ENCODE results near the gene TLL2.

Gene TLL2

GRCh38 chr10:96367470-96367869 is 146.3 kb downstream of the TLL2 start:
- TF ChIP-seq POU2F2 (IDR thresholded peaks at IDR 0.05; ENCODE audit: low read depth, low read length) (no peak), TAF1 (IDR thresholded peaks at IDR 0.05; ENCODE audit: low read depth, low read length) (no peak), POLR2AphosphoS5 (IDR thresholded peaks at IDR 0.05; ENCODE audit: low read depth, low read length) (no peak), PAX5 (IDR thresholded peaks at IDR 0.05; ENCODE audit: insufficient read depth, low read length, severe bottlenecking) (no peak), POLR2A (IDR thresholded peaks at IDR 0.05; ENCODE audit: low read depth, low read length) (no peak)
- no peak for DNase-seq (ENCODE audit: insufficient read length, low spot score)
- FAIRE-seq, result no peak

GRCh38 chr10:96366508-96366907 is 147.2 kb downstream of the TLL2 start:
- FAIRE-seq (no peak), DNase-seq (ENCODE audit: insufficient read length, low spot score) (no peak)
- TF ChIP-seq POU2F2 (IDR thresholded peaks at IDR 0.05; ENCODE audit: low read depth, low read length) (no peak), TAF1 (IDR thresholded peaks at IDR 0.05; ENCODE audit: low read depth, low read length) (no peak), SPI1 (IDR thresholded peaks at IDR 0.05; ENCODE audit: low read depth, low read length) (no peak), POLR2A (IDR thresholded peaks at IDR 0.05; ENCODE audit: low read depth, low read length) (no peak), PAX5 (IDR thresholded peaks at IDR 0.05; ENCODE audit: insufficient read depth, low read length, severe bottlenecking) (no peak), POLR2AphosphoS5 (IDR thresholded peaks at IDR 0.05; ENCODE audit: low read depth, low read length) (no peak)

- TF ChIP-seq POLR2A (IDR thresholded peaks at IDR 0.05; ENCODE audit: low read depth, low read length) (no peak), TAF1 (IDR thresholded peaks at IDR 0.05; ENCODE audit: low read depth, low read length) (no peak), SPI1 (IDR thresholded peaks at IDR 0.05; ENCODE audit: low read depth, low read length) (no peak), POU2F2 (IDR thresholded peaks at IDR 0.05; ENCODE audit: low read depth, low read length) (no peak), PAX5 (IDR thresholded peaks at IDR 0.05; ENCODE audit: insufficient read depth, low read length, severe bottlenecking) (no peak), POLR2AphosphoS5 (IDR thresholded peaks at IDR 0.05; ENCODE audit: low read depth, low read length) (no peak)
- FAIRE-seq (no peak), DNase-seq (ENCODE audit: insufficient read length, low spot score) (no peak)
These were observed 148.2 kb downstream of the TLL2 start for GRCh38 chr10:96365571-96365970.

- DNase-seq (ENCODE audit: insufficient read length, low spot score) (no peak), FAIRE-seq (no peak)
- TF ChIP-seq PAX5 (IDR thresholded peaks at IDR 0.05; ENCODE audit: insufficient read depth, low read length, severe bottlenecking) (no peak), POLR2A (IDR thresholded peaks at IDR 0.05; ENCODE audit: low read depth, low read length) (no peak), POLR2AphosphoS5 (IDR thresholded peaks at IDR 0.05; ENCODE audit: low read depth, low read length) (no peak), SPI1 (IDR thresholded peaks at IDR 0.05; ENCODE audit: low read depth, low read length) (no peak), TAF1 (IDR thresholded peaks at IDR 0.05; ENCODE audit: low read depth, low read length) (no peak), POU2F2 (IDR thresholded peaks at IDR 0.05; ENCODE audit: low read depth, low read length) (no peak)
These were observed 153.0 kb downstream of the TLL2 start for GRCh38 chr10:96360766-96361165.

GRCh38 chr10:96360331-96360730 is 153.4 kb downstream of the TLL2 start:
- TF ChIP-seq POU2F2 (IDR thresholded peaks at IDR 0.05; ENCODE audit: low read depth, low read length), result no peak
- DNase-seq (ENCODE audit: insufficient read length, low spot score) (no peak), FAIRE-seq (no peak)

- TF ChIP-seq TAF1 (IDR thresholded peaks at IDR 0.05; ENCODE audit: low read depth, low read length) (no peak), SPI1 (IDR thresholded peaks at IDR 0.05; ENCODE audit: low read depth, low read length) (no peak)
- FAIRE-seq (no peak), DNase-seq (ENCODE audit: insufficient read length, low spot score) (no peak)
These were observed 154.1 kb downstream of the TLL2 start for GRCh38 chr10:96359616-96360015.

GRCh38 chr10:96358851-96359540 is 154.7 kb downstream of the TLL2 start, which contains the start of gene OPALIN:
TSS of gene OPALIN (minus strand) at chr10:96359002. CDS start at chr10:96358896, 106 bp downstream.
- FAIRE-seq (no peak), DNase-seq (ENCODE audit: insufficient read length, low spot score) (no peak)
- no peak for TF ChIP-seq TAF1 (IDR thresholded peaks at IDR 0.05; ENCODE audit: low read depth, low read length)
- TF ChIP-seq PAX5 (IDR thresholded peaks at IDR 0.05; ENCODE audit: insufficient read depth, low read length, severe bottlenecking), result no peak
- no peak for TF ChIP-seq SPI1 (IDR thresholded peaks at IDR 0.05; ENCODE audit: low read depth, low read length)
- no peak for TF ChIP-seq POU2F2 (IDR thresholded peaks at IDR 0.05; ENCODE audit: low read depth, low read length)
- TF ChIP-seq POLR2AphosphoS5 (IDR thresholded peaks at IDR 0.05; ENCODE audit: low read depth, low read length), result no peak
- TF ChIP-seq POLR2A (IDR thresholded peaks at IDR 0.05; ENCODE audit: low read depth, low read length), result no peak

- TF ChIP-seq SPI1 (IDR thresholded peaks at IDR 0.05; ENCODE audit: low read depth, low read length), result no peak
- TF ChIP-seq POLR2AphosphoS5 (IDR thresholded peaks at IDR 0.05; ENCODE audit: low read depth, low read length), result no peak
- no peak for TF ChIP-seq PAX5 (IDR thresholded peaks at IDR 0.05; ENCODE audit: insufficient read depth, low read length, severe bottlenecking)
- TF ChIP-seq POLR2A (IDR thresholded peaks at IDR 0.05; ENCODE audit: low read depth, low read length), result no peak
- no peak for TF ChIP-seq TAF1 (IDR thresholded peaks at IDR 0.05; ENCODE audit: low read depth, low read length)
- no peak for TF ChIP-seq POU2F2 (IDR thresholded peaks at IDR 0.05; ENCODE audit: low read depth, low read length)
- FAIRE-seq (no peak), DNase-seq (ENCODE audit: insufficient read length, low spot score) (no peak)
These were observed 156.6 kb downstream of the TLL2 start for GRCh38 chr10:96357038-96357620.

GRCh38 chr10:96352582-96352981 is 161.1 kb downstream of the TLL2 start:
- DNase-seq (ENCODE audit: insufficient read length, low spot score) (no peak), FAIRE-seq (no peak)
- no peak for TF ChIP-seq POLR2AphosphoS5 (IDR thresholded peaks at IDR 0.05; ENCODE audit: low read depth, low read length)
- TF ChIP-seq TAF1 (IDR thresholded peaks at IDR 0.05; ENCODE audit: low read depth, low read length), result no peak
- no peak for TF ChIP-seq POU2F2 (IDR thresholded peaks at IDR 0.05; ENCODE audit: low read depth, low read length)
- TF ChIP-seq SPI1 (IDR thresholded peaks at IDR 0.05; ENCODE audit: low read depth, low read length), result no peak

- TF ChIP-seq POU2F2 (IDR thresholded peaks at IDR 0.05; ENCODE audit: low read depth, low read length) (no peak), POLR2AphosphoS5 (IDR thresholded peaks at IDR 0.05; ENCODE audit: low read depth, low read length) (no peak), SPI1 (IDR thresholded peaks at IDR 0.05; ENCODE audit: low read depth, low read length) (no peak), TAF1 (IDR thresholded peaks at IDR 0.05; ENCODE audit: low read depth, low read length) (no peak), POLR2A (IDR thresholded peaks at IDR 0.05; ENCODE audit: low read depth, low read length) (no peak), PAX5 (IDR thresholded peaks at IDR 0.05; ENCODE audit: insufficient read depth, low read length, severe bottlenecking) (no peak)
These were observed 161.7 kb downstream of the TLL2 start for GRCh38 chr10:96352027-96352426.

More at GRCh38 chr10:96352027-96352426, 161.7 kb downstream of the TLL2 start:
- no peak for FAIRE-seq
- no peak for DNase-seq (ENCODE audit: insufficient read length, low spot score)
